ENCODE measurements around the gene ATL3.
"Not testable (repeated sequence)": the region's sequence is repeated elsewhere in the genome, so short reads cannot be mapped to it uniquely, and the experiment has no call there.

Gene ATL3

DNA sequence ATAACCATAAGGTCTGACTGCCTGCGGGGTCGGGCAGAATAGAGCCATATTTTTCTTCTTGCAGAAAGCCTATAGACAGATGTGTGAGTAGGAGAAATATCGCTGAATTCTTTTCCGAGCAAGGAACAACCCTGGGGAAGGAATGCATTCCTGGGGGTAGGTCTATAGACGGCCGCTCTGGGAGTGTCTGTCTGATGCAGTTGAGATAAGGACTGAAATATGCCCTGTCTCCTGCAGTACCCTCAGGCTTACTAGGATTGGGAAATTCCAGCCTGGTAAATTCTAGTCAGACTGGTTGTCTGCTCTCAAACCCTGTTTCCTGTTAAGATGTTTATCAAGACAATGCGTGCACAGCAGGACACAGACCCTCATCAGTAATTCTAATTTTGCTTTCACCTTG lies 90.0 kb downstream of the ATL3 start:
- DNase-seq, result not testable (repeated sequence)

DNA sequence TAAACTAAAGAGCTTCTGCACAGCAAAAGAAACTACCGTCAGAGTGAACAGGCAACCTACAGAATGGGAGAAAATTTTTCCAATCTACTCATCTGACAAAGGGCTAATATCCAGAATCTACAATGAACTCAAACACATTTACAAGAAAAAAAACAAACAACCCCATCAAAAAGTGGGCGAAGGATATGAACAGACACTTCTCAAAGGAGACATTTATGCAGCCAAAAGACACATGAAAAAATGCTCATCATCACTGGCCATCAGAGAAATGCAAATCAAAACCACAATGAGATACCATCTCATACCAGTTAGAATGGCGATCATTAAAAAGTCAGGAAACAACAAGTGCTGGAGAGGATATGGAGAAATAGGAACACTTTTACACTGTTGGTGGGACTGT lies 92.3 kb downstream of the ATL3 start:
- DNase-seq, result not testable (repeated sequence)

DNA sequence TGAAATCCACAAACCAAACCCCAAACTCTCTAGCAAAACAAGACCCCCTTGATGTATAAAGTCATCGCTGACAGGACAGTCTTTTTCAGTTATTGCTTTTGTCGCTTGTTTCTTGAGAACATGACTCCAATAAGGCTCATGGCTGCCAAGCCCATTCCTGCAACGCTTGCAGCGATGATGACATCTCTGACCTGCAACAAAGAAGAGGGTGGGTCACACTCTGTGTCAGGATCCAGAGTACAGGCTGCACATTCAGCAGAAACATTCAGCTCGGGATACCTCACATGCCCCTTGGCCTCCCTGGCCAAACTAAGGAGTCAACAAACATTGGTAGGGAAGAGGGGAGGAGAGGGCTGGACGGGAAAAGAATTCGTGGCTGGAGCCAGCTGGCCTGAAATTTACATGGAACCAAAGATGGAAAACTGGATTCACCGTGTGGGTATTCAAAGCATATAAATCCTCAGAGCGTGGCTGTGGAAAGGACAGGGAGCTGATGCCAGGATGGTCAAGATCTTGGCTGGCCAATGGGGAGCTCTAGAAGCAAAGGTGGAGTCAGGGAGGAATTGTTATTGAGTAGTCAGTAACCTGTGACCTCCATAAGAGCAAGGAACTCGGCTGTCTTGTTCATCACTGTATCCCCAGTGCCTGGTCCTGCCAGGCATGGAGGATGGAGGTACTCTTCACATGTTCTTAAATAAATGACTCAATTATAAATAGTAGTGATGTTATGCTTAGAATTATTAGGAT lies 96.1 kb downstream of the ATL3 start:
- no peak for DNase-seq

Data from NCI-H1417 (cell line).